ENCODE measurements around the gene EIF3D.

EIF3D gene

GRCh38 chr22:36574728-36575127, 45.8 kb upstream of the EIF3D start:
- no peak for TF ChIP-seq CTCF (IDR thresholded peaks at IDR 0.05; ENCODE audit: insufficient read depth, low read length)
- no peak for TF ChIP-seq POLR2AphosphoS5 (IDR thresholded peaks at IDR 0.05; ENCODE audit: low read depth)
- TF ChIP-seq REST (IDR thresholded peaks at IDR 0.05; ENCODE audit: insufficient replicate concordance, low read depth) = no peak
- no peak for TF ChIP-seq SPI1 (IDR thresholded peaks at IDR 0.05; ENCODE audit: borderline replicate concordance, low read depth)
- TF ChIP-seq GABPA (IDR thresholded peaks at IDR 0.05; ENCODE audit: low read depth) = no peak
- DNase-seq (ENCODE audit: low read depth in 1 of 2, low spot score in 1 of 2) = no peak
- H3K27ac ChIP-seq (replicated peaks) = no peak overlapping the region
- H3K4me3 ChIP-seq (replicated peaks; ENCODE audit: insufficient read depth, low read length) = no peak overlapping the region
- H3K27me3 ChIP-seq (ENCODE audit: insufficient read depth, poor library complexity, severe bottlenecking) = peaks cover 1% of the 10 kb centered on the region

GRCh38 chr22:36573815-36574363, 44.9 kb upstream of the EIF3D start:
- Histone ChIP-seq H3K27ac (replicated peaks) (no peak overlapping the region), H3K27me3 (ENCODE audit: insufficient read depth, poor library complexity, severe bottlenecking) (peaks cover 5% of the 10 kb centered on the region), H3K4me3 (replicated peaks; ENCODE audit: insufficient read depth, low read length) (no peak overlapping the region)
- TF ChIP-seq CTCF (IDR thresholded peaks at IDR 0.05; ENCODE audit: insufficient read depth, low read length) (no peak), REST (IDR thresholded peaks at IDR 0.05; ENCODE audit: insufficient replicate concordance, low read depth) (no peak), SPI1 (IDR thresholded peaks at IDR 0.05; ENCODE audit: borderline replicate concordance, low read depth) (no peak), POLR2AphosphoS5 (IDR thresholded peaks at IDR 0.05; ENCODE audit: low read depth) (no peak), GABPA (IDR thresholded peaks at IDR 0.05; ENCODE audit: low read depth) (no peak)
- no peak for DNase-seq (ENCODE audit: low read depth in 1 of 2, low spot score in 1 of 2)

GRCh38 chr22:36571991-36572390, 43.0 kb upstream of the EIF3D start:
- no peak for DNase-seq (ENCODE audit: low read depth in 1 of 2, low spot score in 1 of 2)
- no peak overlapping the region for H3K4me3 ChIP-seq (replicated peaks; ENCODE audit: insufficient read depth, low read length)
- TF ChIP-seq CTCF (IDR thresholded peaks at IDR 0.05; ENCODE audit: insufficient read depth, low read length) (no peak), SPI1 (IDR thresholded peaks at IDR 0.05; ENCODE audit: borderline replicate concordance, low read depth) (no peak), REST (IDR thresholded peaks at IDR 0.05; ENCODE audit: insufficient replicate concordance, low read depth) (no peak)
- peaks cover 7% of the 10 kb centered on the region for H3K27me3 ChIP-seq (ENCODE audit: insufficient read depth, poor library complexity, severe bottlenecking)
- H3K27ac ChIP-seq (replicated peaks) = no peak overlapping the region
